ENCODE results near the gene SCP2. TPM values are rescaled to one million over a fixed set of nuclear protein-coding genes. Genes with fewer than 3 reads are reported as not detected.

Gene SCP2
- polyA plus RNA-seq, 1 of the 3 experiments (the other 2 are of a cell fraction) = 49.5 TPM

- no peaks in the 10 kb centered on the region for H3K36me3 ChIP-seq (replicated peaks in 1 of 2; ENCODE audit: control insufficient read depth in 1 of 2, insufficient read depth in 2 of 2, low read length in 1 of 2)
- H3K4me3 ChIP-seq (ENCODE audit: low read depth in 2 of 2, low read length in 1 of 2) = no peak overlapping the region
- CTCF ChIA-PET = interaction anchor here (2.7 kb wide), 1 partner anchor 17 kb away, joined by 7 read pairs; the partner anchor contains the start of gene PODN
- H3K4me2 ChIP-seq = no peak overlapping the region
- H3K27me3 ChIP-seq (ENCODE audit: insufficient read depth) = no peaks in the 10 kb centered on the region
- H3K9ac ChIP-seq = no peak overlapping the region
- TF ChIP-seq TCF12 (IDR thresholded peaks at IDR 0.05) (no peak), GATA2 (CRISPR knock-in tag; IDR thresholded peaks at IDR 0.05) (no peak), TAF1 (IDR thresholded peaks at IDR 0.05; ENCODE audit: borderline replicate concordance, low read depth, low read length) (no peak), GABPA (IDR thresholded peaks at IDR 0.05; ENCODE audit: low read depth) (no peak), SIN3A (IDR thresholded peaks at IDR 0.05; ENCODE audit: borderline replicate concordance, low read depth, low read length) (no peak), REST (IDR thresholded peaks at IDR 0.05; ENCODE audit: low read depth, low read length) (no peak), RFX5 (IDR thresholded peaks at IDR 0.05; ENCODE audit: low read length) (no peak), TEAD4 (IDR thresholded peaks at IDR 0.05; ENCODE audit: borderline replicate concordance, insufficient read depth) (no peak), PBX3 (IDR thresholded peaks at IDR 0.05) (no peak), CTCF (IDR thresholded peaks at IDR 0.05) (no peak), SMC3 (IDR thresholded peaks at IDR 0.05; ENCODE audit: low read depth, low read length) (no peak), ELF1 (IDR thresholded peaks at IDR 0.05) (no peak), RCOR1 (IDR thresholded peaks at IDR 0.05; ENCODE audit: low read length) (no peak), POLR2AphosphoS5 (IDR thresholded peaks at IDR 0.05; ENCODE audit: low read depth, low read length) (no peak), MEF2A (IDR thresholded peaks at IDR 0.05; ENCODE audit: borderline replicate concordance, low read depth) (no peak), RAD21 (IDR thresholded peaks at IDR 0.05; ENCODE audit: low read length) (no peak), NRF1 (IDR thresholded peaks at IDR 0.05; ENCODE audit: low read depth, low read length) (no peak), FOXJ3 (CRISPR knock-in tag; IDR thresholded peaks at IDR 0.05) (no peak), EP300 (IDR thresholded peaks at IDR 0.05; ENCODE audit: borderline replicate concordance in 1 of 2, low read depth in 1 of 2, low read length in 1 of 2) (no peak), USF2 (IDR thresholded peaks at IDR 0.05; ENCODE audit: borderline replicate concordance, low read depth, low read length) (no peak)
- H3K27ac ChIP-seq (ENCODE audit: low read depth in 2 of 2, low read length in 1 of 2) = no peak overlapping the region
- POLR2A ChIA-PET = no interaction called here
- H3F3A ChIP-seq (replicated peaks; ENCODE audit: insufficient read depth) = no peaks in the 10 kb centered on the region
- no peak for DNase-seq
- H2AFZ ChIP-seq (ENCODE audit: low read depth) = no peak overlapping the region
- no peaks in the 10 kb centered on the region for H3K9me3 ChIP-seq
- no peaks in the 10 kb centered on the region for H4K20me1 ChIP-seq (ENCODE audit: insufficient read depth)
- 76% methylated on average over 4 of the region's 4 CpGs for WGBS (ENCODE audit: low lambda C conversion rate)
- no peaks in the 10 kb centered on the region for H3K9me2 ChIP-seq
- H3K79me2 ChIP-seq (ENCODE audit: insufficient read depth) = no peaks in the 10 kb centered on the region
- no peaks in the 10 kb centered on the region; a peak in 1 of 4 replicates for H3K4me1 ChIP-seq (ENCODE audit: control insufficient read depth in 1 of 2, insufficient read depth in 2 of 2, low read depth in 1 of 2, low read length in 1 of 2)
Measured at GRCh38 chr1:53079251-53079650, 152.2 kb downstream of the SCP2 start.

Data from SK-N-SH (cell line).